ENCODE data around the gene RAB14.

- TF ChIP-seq CTCF (conservative IDR thresholded peaks at IDR 0.05; ENCODE audit: low read length) = no peak
- TF ChIP-seq EZH2phosphoT487 (IDR thresholded peaks at IDR 0.05; ENCODE audit: borderline replicate concordance, low read depth, low read length) = no peak
Measured at GRCh38 chr9:121204121-121204520, 2.5 kb upstream of the RAB14 start.
